Transverse colon (tissue), 3 donors: ENCODE measurements around the gene PIGR.

Source experiments
- EP300 ChIP-seq: sonication (generic); formaldehyde crosslinking; IDR thresholded peaks from one replicate; pipeline ENCODE4 v1.6.1; 2017; ENCODE audit warnings: antibody characterized with exemption, low read depth
- POLR2A ChIP-seq: fragments of 450-650 bp; IDR thresholded peaks from one replicate; pipeline ENCODE4 v1.6.1; 2016; ENCODE audit warnings: antibody characterized with exemption, mild to moderate bottlenecking, moderate library complexity
- TF ChIP-seq, protein P1 (sequence below), 5 experiments: fragments of 200-600 bp in 3 of 5; fragments of 450-650 bp in 2 of 5; sonication (generic) in 3 of 5; IDR thresholded peaks; 1 replicate in 2 of 5; 2 replicates in 3 of 5; pipeline ENCODE4 v1.5.1; 2016 to 2017; ENCODE audit warnings: antibody characterized with exemption in 5 of 5, inconsistent platforms in 3 of 5, mild to moderate bottlenecking in 2 of 5, moderate library complexity in 1 of 5

DNA sequence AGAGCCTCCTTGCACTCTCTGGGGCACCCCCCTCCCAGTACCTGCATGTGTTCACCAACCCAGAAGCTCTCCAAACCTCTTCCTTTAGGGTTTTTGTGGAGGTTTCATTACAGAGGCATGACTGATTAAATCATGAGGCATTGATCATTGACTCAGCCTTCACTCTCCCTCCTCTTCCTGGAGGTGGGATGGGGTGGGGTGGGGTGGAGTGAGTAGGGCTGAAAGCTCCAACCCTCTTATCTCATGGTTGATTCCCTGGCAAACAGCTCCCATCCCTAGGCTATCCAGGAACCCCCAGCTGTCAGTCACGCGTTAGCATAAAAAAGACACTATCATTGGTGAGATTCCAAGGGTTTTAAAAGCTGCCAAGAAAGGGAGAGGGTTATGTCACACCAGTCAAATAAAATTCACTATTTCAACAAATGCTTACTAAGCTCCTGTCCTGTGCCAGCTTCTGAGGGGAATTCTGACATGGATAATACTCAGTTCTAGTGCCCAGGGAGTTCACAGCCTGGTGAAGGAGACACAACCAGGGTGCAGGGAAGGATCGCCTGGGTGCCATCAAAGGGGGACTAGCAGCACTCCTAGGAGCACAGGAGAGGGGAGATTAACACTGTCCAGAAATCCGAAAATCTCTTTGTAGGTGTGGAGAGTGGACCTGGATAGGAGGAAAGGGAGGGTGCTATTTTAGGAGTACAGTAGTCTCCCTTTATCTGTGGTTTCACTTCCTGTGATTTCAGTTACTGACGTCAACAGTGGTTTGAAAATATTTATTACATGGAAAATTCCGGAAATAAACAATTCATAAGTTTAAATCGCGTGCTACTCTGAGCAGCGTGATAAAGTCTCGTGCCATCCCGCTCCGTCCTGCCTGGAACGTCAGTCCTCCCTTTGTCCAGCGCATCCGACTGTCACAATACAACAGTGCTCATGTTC, 55.9 kb downstream of the PIGR start:
- TF ChIP-seq POLR2A: no peak
- TF ChIP-seq, protein P1, sequence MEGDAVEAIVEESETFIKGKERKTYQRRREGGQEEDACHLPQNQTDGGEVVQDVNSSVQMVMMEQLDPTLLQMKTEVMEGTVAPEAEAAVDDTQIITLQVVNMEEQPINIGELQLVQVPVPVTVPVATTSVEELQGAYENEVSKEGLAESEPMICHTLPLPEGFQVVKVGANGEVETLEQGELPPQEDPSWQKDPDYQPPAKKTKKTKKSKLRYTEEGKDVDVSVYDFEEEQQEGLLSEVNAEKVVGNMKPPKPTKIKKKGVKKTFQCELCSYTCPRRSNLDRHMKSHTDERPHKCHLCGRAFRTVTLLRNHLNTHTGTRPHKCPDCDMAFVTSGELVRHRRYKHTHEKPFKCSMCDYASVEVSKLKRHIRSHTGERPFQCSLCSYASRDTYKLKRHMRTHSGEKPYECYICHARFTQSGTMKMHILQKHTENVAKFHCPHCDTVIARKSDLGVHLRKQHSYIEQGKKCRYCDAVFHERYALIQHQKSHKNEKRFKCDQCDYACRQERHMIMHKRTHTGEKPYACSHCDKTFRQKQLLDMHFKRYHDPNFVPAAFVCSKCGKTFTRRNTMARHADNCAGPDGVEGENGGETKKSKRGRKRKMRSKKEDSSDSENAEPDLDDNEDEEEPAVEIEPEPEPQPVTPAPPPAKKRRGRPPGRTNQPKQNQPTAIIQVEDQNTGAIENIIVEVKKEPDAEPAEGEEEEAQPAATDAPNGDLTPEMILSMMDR (IDR thresholded peaks at IDR 0.05): no peak
- no peak for TF ChIP-seq EP300
